GM12878 (cell line): Measurements from ENCODE around the gene ZNF625.

Experiments used
- CTCF ChIP-seq, 3 experiments: IDR thresholded peaks in 2 of 3; conservative IDR thresholded peaks in 1 of 3; 2 replicates each; pipeline ENCODE4 v1.5.1; 2011; ENCODE audit warnings: low read depth in 3 of 3, low read length in 3 of 3, mild to moderate bottlenecking in 3 of 3, control low read depth in 2 of 3, moderate library complexity in 2 of 3, inconsistent platforms in 1 of 3, mixed read lengths in 1 of 3; ENCODE audit not compliant: control insufficient read depth in 2 of 3, insufficient read depth in 1 of 3; ENCODE audit errors: extremely low read depth in 1 of 3
- IRF4 ChIP-seq: IDR thresholded peaks from 2 replicates; pipeline ENCODE4 v1.6.1; 2011; ENCODE audit warnings: low read depth, low read length
- JUNB ChIP-seq: IDR thresholded peaks from 2 replicates; pipeline ENCODE4 v1.6.1; 2016; ENCODE audit warnings: antibody characterized with exemption, mild to moderate bottlenecking
- PBX3 ChIP-seq: IDR thresholded peaks from 2 replicates; pipeline ENCODE4 v1.6.1; 2011; ENCODE audit warnings: mild to moderate bottlenecking, low read depth, low read length, moderate library complexity; ENCODE audit not compliant: insufficient replicate concordance
- TAF1 ChIP-seq: IDR thresholded peaks from 2 replicates; pipeline ENCODE4 v1.6.1; 2011; ENCODE audit warnings: mild to moderate bottlenecking, low read depth, low read length, borderline replicate concordance
- TCF7 ChIP-seq: IDR thresholded peaks from 2 replicates; pipeline ENCODE4 v1.6.1; 2014; ENCODE audit warnings: antibody characterized with exemption, borderline replicate concordance
- USF2 ChIP-seq: IDR thresholded peaks from 2 replicates; pipeline ENCODE4 v1.6.1; 2011; ENCODE audit warnings: low read depth, low read length, improper control_type of control experiment, borderline replicate concordance
- ZZZ3 ChIP-seq: IDR thresholded peaks from 2 replicates; pipeline ENCODE4 v1.6.1; 2011; ENCODE audit warnings: low read depth; ENCODE audit not compliant: control insufficient read depth, insufficient read length

GRCh38 chr19:12199757-12200419 lies 43.4 kb upstream of the ZNF625 start:
- TF ChIP-seq USF2 (no peak), TAF1 (no peak), IRF4 (no peak), TCF7 (no peak), JUNB (no peak), PBX3 (no peak), ZZZ3 (no peak), CTCF (IDR thresholded peaks at IDR 0.05 in 2 of 3, conservative IDR thresholded peaks at IDR 0.05 in 1 of 3; ENCODE audit: control insufficient read depth in 2 of 3, extremely low read depth in 1 of 3, insufficient read depth in 1 of 3, low read depth in 3 of 3, low read length in 3 of 3) (no peak)
